ENCODE data around the gene BAZ2B. TPM values are rescaled to one million over a fixed set of nuclear protein-coding genes. Genes with fewer than 3 reads are reported as not detected.

Gene BAZ2B
- total and polyA plus RNA-seq, 7 donors, result 7.6 to 156 (median 105) TPM

DNA sequence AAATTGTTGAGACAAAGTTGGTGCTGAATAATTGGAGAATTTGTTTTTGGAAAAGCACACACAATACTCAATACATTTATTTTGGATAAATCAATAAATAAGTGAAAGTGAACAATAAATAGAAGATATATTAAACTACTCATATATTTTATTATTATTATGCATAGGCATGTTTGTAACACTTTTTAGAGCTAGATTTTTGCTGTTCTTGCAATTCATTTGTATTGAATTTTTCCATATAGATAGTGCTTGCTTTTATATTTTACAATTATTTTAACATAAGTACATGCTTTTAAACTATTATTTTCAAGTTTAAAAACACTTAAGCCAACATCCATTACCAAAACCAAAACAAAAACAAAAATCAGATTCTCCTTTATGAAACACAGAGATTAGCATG lies 43.9 kb downstream of the BAZ2B start:
- Histone ChIP-seq H3K36me3 (no peaks in the 10 kb centered on the region), H3K4me1 (peaks cover 0 to 1% (median 0%) of the 10 kb centered on the region in 4 donors), H3K9me3 (no peaks in the 10 kb centered on the region), H3K27ac (no peak overlapping the region), H3K27me3 (no peaks in the 10 kb centered on the region), H3K4me3 (no peak overlapping the region)
- DNase-seq, result no peak
- intact Hi-C loops (cut with DNase I), result no loop called here
- TF ChIP-seq POLR2A (IDR thresholded peaks at IDR 0.05) (no peak), EP300 (IDR thresholded peaks at IDR 0.05) (no peak), POLR2AphosphoS5 (IDR thresholded peaks at IDR 0.05) (no peak)
- TF ChIP-seq, protein P1, sequence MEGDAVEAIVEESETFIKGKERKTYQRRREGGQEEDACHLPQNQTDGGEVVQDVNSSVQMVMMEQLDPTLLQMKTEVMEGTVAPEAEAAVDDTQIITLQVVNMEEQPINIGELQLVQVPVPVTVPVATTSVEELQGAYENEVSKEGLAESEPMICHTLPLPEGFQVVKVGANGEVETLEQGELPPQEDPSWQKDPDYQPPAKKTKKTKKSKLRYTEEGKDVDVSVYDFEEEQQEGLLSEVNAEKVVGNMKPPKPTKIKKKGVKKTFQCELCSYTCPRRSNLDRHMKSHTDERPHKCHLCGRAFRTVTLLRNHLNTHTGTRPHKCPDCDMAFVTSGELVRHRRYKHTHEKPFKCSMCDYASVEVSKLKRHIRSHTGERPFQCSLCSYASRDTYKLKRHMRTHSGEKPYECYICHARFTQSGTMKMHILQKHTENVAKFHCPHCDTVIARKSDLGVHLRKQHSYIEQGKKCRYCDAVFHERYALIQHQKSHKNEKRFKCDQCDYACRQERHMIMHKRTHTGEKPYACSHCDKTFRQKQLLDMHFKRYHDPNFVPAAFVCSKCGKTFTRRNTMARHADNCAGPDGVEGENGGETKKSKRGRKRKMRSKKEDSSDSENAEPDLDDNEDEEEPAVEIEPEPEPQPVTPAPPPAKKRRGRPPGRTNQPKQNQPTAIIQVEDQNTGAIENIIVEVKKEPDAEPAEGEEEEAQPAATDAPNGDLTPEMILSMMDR (IDR thresholded peaks at IDR 0.05), result no peak

DNA sequence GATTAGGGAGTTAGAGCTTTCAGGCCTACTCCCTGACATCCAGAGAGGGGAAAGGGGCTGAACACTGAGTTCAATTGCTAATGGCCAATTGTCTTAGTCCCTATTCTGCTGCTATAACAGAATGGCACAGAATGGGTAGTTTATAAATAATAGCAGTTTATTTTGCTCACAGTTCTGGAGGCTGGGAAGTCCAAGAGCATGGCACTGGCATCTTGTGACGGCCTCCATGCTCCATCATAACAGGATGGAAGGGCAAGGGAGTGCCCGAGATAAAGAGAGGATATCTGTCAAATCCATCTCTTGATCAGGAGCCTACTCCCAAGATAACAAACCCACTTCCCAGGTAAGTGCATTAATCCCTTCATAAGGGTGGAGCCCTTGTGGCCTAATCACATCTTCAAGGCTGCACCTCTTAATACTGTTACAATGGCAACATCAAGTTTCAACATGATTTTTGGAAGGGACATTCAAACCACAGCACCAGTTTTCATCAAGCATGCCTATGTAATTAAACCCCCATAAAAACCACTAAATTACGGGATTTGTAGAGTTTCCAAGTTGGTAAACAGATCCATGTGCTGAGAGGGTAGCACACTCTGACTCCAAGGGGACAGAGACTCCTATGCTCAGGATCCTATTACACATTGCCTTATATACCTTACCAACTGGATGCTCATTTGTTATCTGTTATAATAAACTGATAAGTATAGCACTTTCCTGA lies 44.6 kb downstream of the BAZ2B start:
- Histone ChIP-seq H3K27me3 (no peaks in the 10 kb centered on the region), H3K9me3 (no peaks in the 10 kb centered on the region), H3K4me3 (no peak overlapping the region), H3K4me1 (no peaks in the 10 kb centered on the region), H3K27ac (no peak overlapping the region), H3K36me3 (no peaks in the 10 kb centered on the region)
- TF ChIP-seq EP300 (IDR thresholded peaks at IDR 0.05), result no peak
- no peak for TF ChIP-seq POLR2A (IDR thresholded peaks at IDR 0.05)
- TF ChIP-seq, protein P1 (IDR thresholded peaks at IDR 0.05), result no peak
- TF ChIP-seq POLR2AphosphoS5 (IDR thresholded peaks at IDR 0.05), result no peak
- WGBS, 2 donors, result 95 to 96% methylated on average over 3 of the region's 3 CpGs
- intact Hi-C loops (cut with DNase I), result no loop called here
- DNase-seq, result no peak

DNA sequence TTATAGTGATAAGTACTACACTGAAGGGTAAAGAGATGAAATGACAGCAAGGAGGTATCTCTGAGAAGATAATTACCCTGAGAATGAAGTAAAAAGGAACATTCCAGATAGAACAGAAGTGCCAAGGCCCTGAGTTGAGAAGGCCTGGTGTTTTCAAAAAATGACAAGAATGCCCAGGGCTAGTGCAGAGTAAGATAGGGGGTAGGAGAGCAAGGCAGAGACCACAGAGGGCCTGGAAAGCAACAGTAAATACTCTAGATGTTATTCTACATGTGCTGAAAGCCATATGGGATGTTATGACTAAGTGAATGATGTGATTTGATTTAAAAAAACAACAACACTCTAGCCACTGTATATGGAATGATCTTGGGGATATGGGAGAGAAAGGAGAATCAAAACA lies 52.3 kb downstream of the BAZ2B start:
- no peaks in the 10 kb centered on the region for H3K9me3 ChIP-seq
- intact Hi-C loops (cut with DNase I), result no loop called here
- TF ChIP-seq POLR2AphosphoS5 (IDR thresholded peaks at IDR 0.05) (no peak), POLR2A (IDR thresholded peaks at IDR 0.05) (no peak), EP300 (IDR thresholded peaks at IDR 0.05) (no peak)
- TF ChIP-seq, protein P1 (IDR thresholded peaks at IDR 0.05), result no peak
- no peak for DNase-seq
- H3K27me3 ChIP-seq, result no peaks in the 10 kb centered on the region
- no peak overlapping the region for H3K27ac ChIP-seq
- H3K4me1 ChIP-seq, result peaks cover 0 to 14% (median 7%) of the 10 kb centered on the region in 4 donors
- H3K4me3 ChIP-seq, result no peak overlapping the region
- H3K36me3 ChIP-seq, result no peaks in the 10 kb centered on the region

DNA sequence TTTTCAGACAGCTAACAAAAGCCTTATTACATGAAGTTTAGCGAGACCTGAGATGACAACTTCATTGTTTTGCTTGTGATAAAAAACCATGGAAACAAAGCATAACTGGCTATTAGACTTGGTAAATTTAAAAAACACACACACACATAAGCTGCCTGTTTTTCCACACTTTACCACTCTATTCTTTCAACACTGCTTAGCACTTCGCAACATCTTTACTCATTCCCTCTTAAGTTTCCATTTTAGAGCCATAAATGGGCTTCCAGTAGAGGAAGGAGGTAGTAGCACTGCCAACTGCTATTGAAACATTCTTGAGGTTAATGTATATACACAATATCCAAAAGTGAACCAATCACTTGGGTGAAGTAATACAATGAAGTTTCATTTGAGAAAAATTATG lies 54.1 kb downstream of the BAZ2B start:
- DNase-seq, result no peak
- Histone ChIP-seq H3K36me3 (no peaks in the 10 kb centered on the region), H3K27ac (no peak overlapping the region), H3K9me3 (no peaks in the 10 kb centered on the region), H3K4me1 (peaks cover 0 to 21% (median 11%) of the 10 kb centered on the region in 4 donors), H3K27me3 (no peaks in the 10 kb centered on the region), H3K4me3 (no peak overlapping the region)
- intact Hi-C loops (cut with DNase I), result no loop called here
- WGBS, 2 donors, result 94 to 95% methylated on average over 2 of the region's 2 CpGs
- TF ChIP-seq EP300 (IDR thresholded peaks at IDR 0.05) (no peak), POLR2AphosphoS5 (IDR thresholded peaks at IDR 0.05) (no peak), POLR2A (IDR thresholded peaks at IDR 0.05) (no peak)
- TF ChIP-seq, protein P1 (IDR thresholded peaks at IDR 0.05), result no peak

DNA sequence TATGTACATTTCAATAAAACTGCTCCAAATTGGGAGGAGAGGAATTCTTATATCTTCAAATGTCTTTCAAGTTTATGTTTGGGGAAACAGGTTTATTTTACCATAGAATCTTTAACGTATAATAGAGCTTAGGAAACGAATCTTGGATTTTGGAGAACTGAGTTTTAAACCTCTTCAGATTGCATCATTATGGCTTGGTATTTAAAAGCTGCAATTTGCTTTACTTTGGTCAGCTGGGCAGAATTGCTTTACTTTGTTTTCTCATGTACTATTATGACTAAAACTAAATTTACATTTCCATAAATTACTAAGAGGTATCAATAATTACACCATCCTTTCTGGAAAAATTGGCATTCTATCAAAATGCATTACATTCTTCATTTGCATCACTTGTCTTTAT lies 54.6 kb downstream of the BAZ2B start:
- no peak for DNase-seq
- H3K36me3 ChIP-seq, result no peaks in the 10 kb centered on the region
- no peaks in the 10 kb centered on the region for H3K9me3 ChIP-seq
- WGBS, 2 donors, result 79 to 89% methylated on average over 2 of the region's 2 CpGs
- H3K4me3 ChIP-seq, result no peak overlapping the region
- no peaks in the 10 kb centered on the region for H3K27me3 ChIP-seq
- TF ChIP-seq EP300 (IDR thresholded peaks at IDR 0.05), result no peak
- no peak for TF ChIP-seq POLR2A (IDR thresholded peaks at IDR 0.05)
- TF ChIP-seq POLR2AphosphoS5 (IDR thresholded peaks at IDR 0.05), result no peak
- TF ChIP-seq, protein P1 (IDR thresholded peaks at IDR 0.05), result no peak
- H3K27ac ChIP-seq, result no peak overlapping the region
- intact Hi-C loops (cut with DNase I), result no loop called here
- peaks cover 0 to 21% (median 11%) of the 10 kb centered on the region in 4 donors for H3K4me1 ChIP-seq

All from sigmoid colon (tissue), 7 donors.